Bronchial epithelial cell (primary cell): ENCODE results near the gene ENOSF1. TPM values are rescaled to one million over a fixed set of nuclear protein-coding genes. Genes with fewer than 3 reads are reported as not detected.

Experiments
- DNase-seq: peaks from one replicate; pipeline ENCODE4 v3.0.0-alpha.2; 2010; ENCODE audit warnings: low read depth
- FAIRE-seq: peaks from 2 replicates; lab custom pipeline; 2011; peaks lifted over from hg19 to GRCh38; lab: Jason Lieb, UNC
- H3K27me3 ChIP-seq: 2 replicates; pipeline ENCODE4 v1.5.1; 2011; ENCODE audit warnings: low read length; ENCODE audit not compliant: control insufficient read depth, insufficient read depth
- H3K36me3 ChIP-seq: 2 replicates; pipeline ENCODE4 v1.5.1; 2011; ENCODE audit warnings: low read length; ENCODE audit not compliant: control insufficient read depth, insufficient read depth
- H3K4me3 ChIP-seq: 2 replicates; pipeline ENCODE4 v1.5.1; 2011; ENCODE audit warnings: mild to moderate bottlenecking, low read depth, low read length, control low read depth
- total RNA-seq: library from RNA; depleted of rRNA; stranded (reverse); fragments of >200 nt; gene quantifications from 2 replicates; pipeline ENCODE4 v1.2.1, GENCODE V29; 2014
- TF ChIP-seq, protein P1 (sequence below): IDR thresholded peaks from 2 replicates; pipeline ENCODE4 v1.5.1; 2011; ENCODE audit warnings: mild to moderate bottlenecking, moderate library complexity, low read length, control low read depth, inconsistent platforms; ENCODE audit not compliant: insufficient read depth, severe bottlenecking

ENOSF1 gene
- total RNA-seq, 1 donor from 2014 or later: 25.5 TPM

- no peak for FAIRE-seq
- Histone ChIP-seq H3K27me3 (no peaks in the 10 kb centered on the region), H3K36me3 (no peaks in the 10 kb centered on the region), H3K4me3 (no peak overlapping the region)
- DNase-seq: no peak
- TF ChIP-seq, protein P1, sequence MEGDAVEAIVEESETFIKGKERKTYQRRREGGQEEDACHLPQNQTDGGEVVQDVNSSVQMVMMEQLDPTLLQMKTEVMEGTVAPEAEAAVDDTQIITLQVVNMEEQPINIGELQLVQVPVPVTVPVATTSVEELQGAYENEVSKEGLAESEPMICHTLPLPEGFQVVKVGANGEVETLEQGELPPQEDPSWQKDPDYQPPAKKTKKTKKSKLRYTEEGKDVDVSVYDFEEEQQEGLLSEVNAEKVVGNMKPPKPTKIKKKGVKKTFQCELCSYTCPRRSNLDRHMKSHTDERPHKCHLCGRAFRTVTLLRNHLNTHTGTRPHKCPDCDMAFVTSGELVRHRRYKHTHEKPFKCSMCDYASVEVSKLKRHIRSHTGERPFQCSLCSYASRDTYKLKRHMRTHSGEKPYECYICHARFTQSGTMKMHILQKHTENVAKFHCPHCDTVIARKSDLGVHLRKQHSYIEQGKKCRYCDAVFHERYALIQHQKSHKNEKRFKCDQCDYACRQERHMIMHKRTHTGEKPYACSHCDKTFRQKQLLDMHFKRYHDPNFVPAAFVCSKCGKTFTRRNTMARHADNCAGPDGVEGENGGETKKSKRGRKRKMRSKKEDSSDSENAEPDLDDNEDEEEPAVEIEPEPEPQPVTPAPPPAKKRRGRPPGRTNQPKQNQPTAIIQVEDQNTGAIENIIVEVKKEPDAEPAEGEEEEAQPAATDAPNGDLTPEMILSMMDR: no peak
These were observed 13.2 kb upstream of the ENOSF1 start for GRCh38 chr18:725646-726045.

GRCh38 chr18:723541-724080, 11.2 kb upstream of the ENOSF1 start:
- TF ChIP-seq, protein P1: no peak
- no peak for DNase-seq
- FAIRE-seq: no peak
- H3K4me3 ChIP-seq: no peak overlapping the region
- H3K27me3 ChIP-seq: no peaks in the 10 kb centered on the region
- no peaks in the 10 kb centered on the region for H3K36me3 ChIP-seq

GRCh38 chr18:717003-717402, 4.6 kb upstream of the ENOSF1 start:
- no peak for DNase-seq
- H3K36me3 ChIP-seq: no peaks in the 10 kb centered on the region
- no peak overlapping the region for H3K4me3 ChIP-seq
- H3K27me3 ChIP-seq: no peaks in the 10 kb centered on the region
- TF ChIP-seq, protein P1: no peak
- no peak for FAIRE-seq

DNA sequence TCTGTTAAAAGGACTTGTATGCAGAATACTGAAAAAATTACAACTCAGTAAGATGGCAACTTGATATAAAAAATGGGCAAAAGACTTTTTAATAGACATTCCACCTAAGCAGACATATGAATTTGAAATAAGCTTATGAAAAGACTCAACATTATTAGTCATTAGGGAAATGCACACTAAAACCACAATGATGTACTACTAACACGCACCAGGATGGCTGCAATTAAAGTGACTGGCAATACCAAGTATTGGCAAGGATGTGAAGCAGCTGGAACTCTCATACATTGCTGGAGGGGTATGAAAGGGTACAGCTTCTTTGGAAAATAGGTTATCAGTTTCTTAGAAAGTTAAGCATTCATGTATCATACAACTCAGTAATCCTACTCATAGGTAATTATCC, 3.2 kb upstream of the ENOSF1 start:
- FAIRE-seq (no peak), DNase-seq (peak; percentile 76)
- no peak overlapping the region for H3K4me3 ChIP-seq
- no peaks in the 10 kb centered on the region for H3K27me3 ChIP-seq
- TF ChIP-seq, protein P1: no peak
- H3K36me3 ChIP-seq: no peaks in the 10 kb centered on the region

- no peak for FAIRE-seq
- Histone ChIP-seq H3K4me3 (peak overlapping the region; percentile 72), H3K36me3 (peaks cover under 1% of the 10 kb centered on the region), H3K27me3 (no peaks in the 10 kb centered on the region)
- TF ChIP-seq, protein P1: no peak
- DNase-seq: no peak
These were observed 683 bp upstream of the ENOSF1 start for GRCh38 chr18:713135-713490.

- DNase-seq (peak; percentile 73), FAIRE-seq (no peak)
- TF ChIP-seq, protein P1: peak; percentile 30
- H3K36me3 ChIP-seq: peaks cover 2% of the 10 kb centered on the region
- peak overlapping the region; percentile 72 for H3K4me3 ChIP-seq
- no peaks in the 10 kb centered on the region for H3K27me3 ChIP-seq
These were observed 601 bp downstream of the ENOSF1 start for GRCh38 chr18:711657-712400.
